ENCODE measurements around the gene POLR2C.

The POLR2C gene

DNA sequence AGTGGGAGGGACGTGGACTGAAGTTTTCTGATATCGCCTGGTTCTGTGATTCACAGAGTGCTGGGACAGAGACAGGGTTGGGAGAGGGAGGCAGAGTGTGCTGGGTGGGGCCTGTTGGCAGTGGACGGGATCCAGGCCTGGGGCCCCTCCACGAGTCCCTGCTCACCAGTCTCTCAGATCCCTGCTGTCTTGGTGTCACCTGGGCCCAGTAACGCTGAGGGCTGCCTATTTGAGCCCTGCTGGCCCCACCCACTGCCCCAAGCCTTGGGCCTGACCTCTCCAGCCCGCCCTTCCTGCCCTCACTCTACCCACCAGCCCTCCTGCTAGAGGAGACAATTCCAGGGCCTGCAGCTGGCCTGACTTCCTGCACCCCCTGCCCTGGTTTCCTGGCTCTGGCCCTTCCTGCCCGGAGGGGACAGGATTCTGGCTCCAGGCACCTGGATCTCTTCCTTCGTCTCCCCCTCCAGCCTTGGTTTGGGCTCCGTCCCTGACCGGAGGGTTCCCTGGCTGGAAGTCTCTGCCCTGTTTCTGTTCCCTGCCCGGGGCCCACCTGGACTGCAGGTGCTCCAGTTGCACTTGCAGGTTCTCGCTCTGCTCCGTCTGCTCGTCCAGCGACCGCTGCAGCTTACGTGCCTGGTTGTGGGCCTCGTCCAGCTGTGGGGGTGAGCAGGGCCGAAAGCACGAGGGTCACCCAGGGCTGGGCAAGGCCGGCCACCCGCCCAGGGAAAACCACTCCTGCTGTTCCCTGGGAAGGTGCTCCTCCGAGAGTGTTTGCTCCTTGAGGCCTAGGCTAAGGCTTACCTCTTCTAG, 52.5 kb downstream of the POLR2C start:
- no peak for DNase-seq (ENCODE audit: low read depth)
- H3K4me3 ChIP-seq (ENCODE audit: low read depth, low read length): no peak overlapping the region

DNA sequence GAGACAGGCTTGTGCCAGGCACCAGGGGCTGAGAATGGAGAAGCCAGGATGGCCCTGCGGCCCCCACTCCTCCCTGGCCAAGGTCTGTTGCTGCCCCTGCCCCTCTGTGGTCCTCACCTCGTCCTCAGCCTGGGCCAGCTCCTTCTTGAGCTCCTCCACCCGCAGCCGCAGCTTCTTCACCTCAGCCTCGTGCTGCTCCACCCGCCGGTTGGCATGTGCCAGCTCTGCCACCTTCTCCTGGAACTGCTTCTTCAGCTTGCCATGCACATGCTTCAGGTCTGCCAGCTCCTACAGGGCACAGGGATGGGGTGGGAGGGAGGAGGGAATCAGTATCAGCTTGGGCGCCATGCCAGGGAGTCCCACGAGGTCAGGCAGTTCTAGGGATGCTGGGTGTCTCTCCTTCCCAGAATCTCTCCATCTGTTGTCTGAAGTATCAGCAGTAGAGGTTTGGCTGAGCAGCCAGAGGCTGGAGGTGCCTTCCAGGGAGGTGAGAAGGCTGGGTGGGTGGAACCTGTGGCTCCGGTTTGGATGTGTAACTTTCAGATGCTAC, 53.8 kb downstream of the POLR2C start:
- no peak overlapping the region for H3K4me3 ChIP-seq (ENCODE audit: low read depth, low read length)
- DNase-seq (ENCODE audit: low read depth): no peak

DNA sequence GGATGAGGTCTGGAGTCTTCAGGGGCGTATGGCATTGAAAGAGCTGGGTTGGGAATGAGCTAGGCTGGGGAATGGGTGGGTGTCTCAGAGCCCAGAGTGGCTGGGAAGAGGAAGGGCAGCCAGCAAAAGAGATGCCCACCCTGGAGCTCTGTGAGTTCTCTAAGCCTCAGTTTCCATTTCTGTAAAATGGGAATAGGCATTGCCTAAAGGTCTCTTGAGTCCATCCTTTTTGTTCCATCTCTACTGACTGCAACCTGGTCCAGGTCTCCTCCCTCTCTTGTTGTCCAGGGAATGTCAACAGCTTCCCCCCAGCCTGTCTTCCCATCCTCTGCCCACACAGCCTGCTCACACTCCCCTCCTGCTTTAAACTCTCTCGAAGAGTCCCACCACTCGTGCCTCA, 54.3 kb downstream of the POLR2C start:
- no peak for DNase-seq (ENCODE audit: low read depth)
- H3K4me3 ChIP-seq (ENCODE audit: low read depth, low read length): no peak overlapping the region

DNA sequence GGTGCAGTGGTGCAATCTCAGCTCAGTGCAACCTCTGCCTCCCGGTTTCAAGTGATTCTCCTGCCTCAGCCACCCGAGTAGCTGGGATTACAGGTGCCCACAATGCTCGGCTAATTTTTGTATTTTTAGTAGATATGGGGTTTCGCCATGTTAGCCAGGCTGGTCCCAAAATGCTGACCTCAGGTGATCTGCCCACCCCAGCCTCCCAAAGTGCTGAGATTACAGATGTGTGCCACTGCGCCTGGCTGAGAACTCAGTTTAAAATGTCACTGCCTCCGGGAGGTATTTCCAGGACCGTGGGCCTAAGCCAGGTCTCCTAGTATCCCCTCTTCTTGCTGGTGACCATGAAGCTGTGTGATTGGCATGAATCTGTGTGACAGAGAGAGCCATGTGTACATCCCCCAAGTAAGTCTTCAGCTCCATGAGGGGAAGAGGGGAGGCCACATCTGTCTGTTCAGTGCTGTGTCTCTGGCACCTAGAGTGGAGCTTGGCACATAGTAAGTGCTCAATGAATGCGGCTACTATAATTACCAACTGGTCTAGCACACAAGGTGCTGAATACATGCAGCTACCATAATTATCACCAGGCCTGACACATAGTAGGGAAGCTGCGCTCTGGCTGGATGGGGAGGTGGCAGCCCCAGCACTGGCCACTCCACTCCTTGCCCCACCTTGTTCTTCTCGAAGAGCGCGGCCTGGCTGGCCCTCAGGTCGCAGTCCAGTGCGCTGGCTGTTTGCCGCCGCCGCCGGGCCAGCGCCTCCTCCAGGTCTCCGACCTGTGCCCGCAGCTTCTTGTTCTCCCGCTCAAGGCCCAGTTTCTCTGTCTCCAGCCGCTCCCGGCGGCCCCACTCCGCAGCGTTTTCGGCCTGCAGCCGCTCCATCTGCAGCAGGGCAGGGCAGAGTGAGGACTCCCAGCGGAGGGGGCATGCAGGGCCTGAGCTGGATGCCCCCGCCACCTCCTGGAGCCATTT, 55.2 kb downstream of the POLR2C start:
- no peak for DNase-seq (ENCODE audit: low read depth)
- H3K4me3 ChIP-seq (ENCODE audit: low read depth, low read length): no peak overlapping the region

DNA sequence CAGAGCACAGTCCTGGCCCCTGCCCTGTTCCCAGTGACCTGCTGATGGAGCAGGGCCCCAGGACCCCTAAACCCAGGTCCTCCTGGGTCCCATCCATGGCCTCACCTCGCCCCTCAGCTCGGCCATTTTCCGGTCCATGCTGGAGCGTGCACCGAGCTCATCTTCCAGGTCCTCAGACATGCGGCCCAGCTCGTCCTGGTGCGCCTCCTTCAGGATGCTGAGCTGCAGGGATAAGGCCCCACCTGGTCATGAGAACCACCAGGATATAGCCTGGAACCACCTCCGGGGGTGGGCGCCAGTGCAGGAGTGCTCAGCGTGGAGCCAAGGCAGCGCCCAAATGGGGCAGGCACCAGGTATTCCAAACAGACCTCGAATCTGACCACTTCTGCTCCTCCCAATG, 56.0 kb downstream of the POLR2C start:
- no peak overlapping the region for H3K4me3 ChIP-seq (ENCODE audit: low read depth, low read length)
- no peak for DNase-seq (ENCODE audit: low read depth)

DNA sequence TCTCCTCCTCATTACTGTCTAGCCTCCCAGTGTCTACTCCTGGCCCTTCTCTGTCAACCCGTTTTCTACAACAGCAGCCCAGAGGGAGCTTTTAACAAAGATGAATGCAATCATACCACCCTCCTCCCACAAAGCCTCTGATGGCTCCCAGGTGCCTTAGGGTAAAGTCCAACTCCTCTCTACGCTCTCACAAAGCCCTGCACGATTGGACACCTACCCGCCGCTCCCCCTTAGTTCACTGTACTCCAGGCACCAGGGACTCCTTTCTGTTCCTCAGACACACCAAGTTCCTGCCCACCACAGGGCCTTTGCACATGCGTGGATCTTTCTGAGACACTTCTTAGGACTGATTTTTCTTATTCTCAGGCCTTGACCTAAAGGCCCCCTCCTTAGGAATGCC, 56.4 kb downstream of the POLR2C start:
- DNase-seq (ENCODE audit: low read depth): no peak
- H3K4me3 ChIP-seq (ENCODE audit: low read depth, low read length): no peak overlapping the region

DNA sequence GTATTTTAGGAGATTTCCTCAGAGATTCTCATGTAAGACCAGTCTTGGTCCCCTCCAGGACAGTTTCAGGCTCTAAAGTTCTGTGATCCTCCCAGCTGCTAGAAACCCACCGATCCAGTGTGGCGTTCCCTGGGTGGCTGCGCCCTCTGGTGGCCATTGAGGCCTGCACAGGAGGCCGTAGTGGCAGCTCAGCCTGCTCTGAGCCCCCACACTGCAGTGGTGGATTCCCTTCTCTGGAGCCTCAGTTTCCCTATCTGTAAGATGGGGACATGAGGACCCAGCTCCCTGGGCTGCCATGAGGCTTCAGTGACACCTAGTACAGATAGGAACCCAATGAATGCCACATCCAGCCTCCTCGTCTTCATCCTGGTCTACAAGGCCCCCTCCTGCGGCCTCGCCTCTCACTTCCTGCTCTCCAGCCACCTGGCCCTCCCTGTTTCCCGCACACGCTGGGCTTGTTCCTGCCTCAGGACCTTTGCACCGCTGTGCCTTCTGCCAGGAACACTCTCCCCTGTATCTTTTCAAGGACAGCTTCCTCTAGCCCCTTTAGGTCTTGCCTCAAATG, 57.4 kb downstream of the POLR2C start:
- no peak for DNase-seq (ENCODE audit: low read depth)
- H3K4me3 ChIP-seq (ENCODE audit: low read depth, low read length): no peak overlapping the region
